GM18502 (cell line): ENCODE results near the gene TBKBP1.

Experiments used
- ATAC-seq: cut with Tn5 transposase; IDR thresholded peaks from one replicate; pipeline ENCODE4 v1.9.1; 2021; ENCODE audit warnings: mild to moderate bottlenecking; ENCODE audit not compliant: unreplicated experiment, poor library complexity

Gene TBKBP1

DNA sequence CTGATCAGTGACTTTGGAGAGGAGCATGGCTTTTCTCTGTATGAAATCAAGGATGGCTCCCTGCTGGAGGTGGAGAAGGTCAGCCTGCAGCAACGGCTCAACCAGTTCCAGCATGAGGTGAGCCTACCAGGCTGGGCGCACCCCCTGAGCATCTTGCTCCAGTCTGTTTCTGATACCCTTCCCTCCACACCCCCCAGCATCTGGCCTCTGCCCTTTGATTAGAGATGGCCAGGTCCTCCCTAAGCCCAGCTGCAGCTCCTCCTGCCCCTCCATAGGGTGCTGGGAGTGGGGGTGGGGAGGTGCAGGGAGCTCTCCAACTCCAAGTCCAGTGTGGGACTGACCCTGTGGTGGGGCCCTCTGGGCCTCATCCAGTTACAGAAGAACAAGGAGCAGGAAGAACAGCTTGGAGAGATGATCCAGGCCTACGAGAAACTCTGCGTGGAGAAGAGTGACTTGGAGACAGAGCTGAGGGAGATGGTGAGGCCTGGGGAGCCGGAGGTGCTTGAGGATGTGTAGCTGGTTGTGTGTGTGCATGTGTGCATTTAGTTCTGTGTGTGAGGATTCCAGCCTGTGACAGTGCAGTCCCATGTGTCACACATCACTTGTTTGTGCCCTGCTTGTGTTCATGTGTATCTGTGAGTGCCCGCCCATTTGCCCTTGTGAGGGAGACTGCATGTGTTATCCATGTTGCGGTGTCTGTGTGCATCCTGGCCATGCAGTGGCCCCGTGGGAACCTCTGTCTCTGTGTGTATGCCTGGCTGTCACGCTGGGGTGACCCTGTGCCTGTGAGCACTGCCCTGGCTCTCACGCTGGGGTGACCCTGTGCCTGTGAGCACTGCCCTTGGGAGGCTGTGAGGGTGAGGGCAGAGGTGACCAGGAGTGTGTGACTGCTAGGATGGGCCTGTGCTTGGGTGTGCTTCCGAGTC, 3.0 kb downstream of the TBKBP1 start:
- no peak for ATAC-seq

DNA sequence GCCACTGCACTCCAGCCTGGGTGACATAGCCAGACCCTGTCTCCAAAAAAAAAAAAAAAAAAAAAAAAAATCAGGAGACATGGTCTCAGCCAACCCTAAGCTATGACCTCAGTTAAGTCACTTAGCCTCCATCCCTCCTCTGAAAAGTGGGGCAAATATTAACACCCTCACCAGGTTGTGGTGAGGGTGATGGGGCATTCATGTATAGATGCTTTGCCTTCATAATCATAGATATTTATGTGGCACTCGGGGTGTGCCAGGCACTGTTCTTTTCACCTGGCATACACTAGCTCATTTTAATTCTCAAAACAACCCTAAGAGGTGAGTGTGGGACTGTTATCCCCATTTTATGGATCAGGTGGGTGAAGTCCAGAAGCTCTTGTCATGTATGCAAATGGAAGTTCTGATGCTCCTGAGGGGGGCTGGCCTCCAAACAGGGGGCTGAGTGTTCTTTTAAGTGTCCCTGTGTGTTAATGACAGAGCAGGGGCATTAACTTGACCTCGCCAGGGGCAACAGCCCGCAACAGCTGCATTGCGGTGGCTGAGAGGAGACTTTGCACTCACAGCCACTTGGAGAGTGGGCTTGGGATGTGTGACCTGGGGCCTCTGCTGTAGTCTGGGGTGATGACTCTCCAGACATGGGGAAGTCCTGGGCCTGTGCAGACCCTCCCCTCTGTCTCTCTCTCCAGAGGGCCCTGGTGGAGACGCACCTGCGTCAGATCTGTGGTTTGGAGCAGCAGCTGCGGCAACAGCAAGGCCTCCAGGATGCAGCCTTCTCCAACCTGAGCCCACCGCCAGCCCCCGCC, 4.1 kb downstream of the TBKBP1 start:
- no peak for ATAC-seq

GRCh38 chr17:47698749-47699535, 5.0 kb downstream of the TBKBP1 start:
- ATAC-seq, result no peak

GRCh38 chr17:47699536-47699840, 5.5 kb downstream of the TBKBP1 start:
- ATAC-seq, result no peak

GRCh38 chr17:47700471-47701449, 6.8 kb downstream of the TBKBP1 start:
- ATAC-seq, result no peak

- ATAC-seq, result no peak
Observed at GRCh38 chr17:47701608-47702007, 7.6 kb downstream of the TBKBP1 start.

DNA sequence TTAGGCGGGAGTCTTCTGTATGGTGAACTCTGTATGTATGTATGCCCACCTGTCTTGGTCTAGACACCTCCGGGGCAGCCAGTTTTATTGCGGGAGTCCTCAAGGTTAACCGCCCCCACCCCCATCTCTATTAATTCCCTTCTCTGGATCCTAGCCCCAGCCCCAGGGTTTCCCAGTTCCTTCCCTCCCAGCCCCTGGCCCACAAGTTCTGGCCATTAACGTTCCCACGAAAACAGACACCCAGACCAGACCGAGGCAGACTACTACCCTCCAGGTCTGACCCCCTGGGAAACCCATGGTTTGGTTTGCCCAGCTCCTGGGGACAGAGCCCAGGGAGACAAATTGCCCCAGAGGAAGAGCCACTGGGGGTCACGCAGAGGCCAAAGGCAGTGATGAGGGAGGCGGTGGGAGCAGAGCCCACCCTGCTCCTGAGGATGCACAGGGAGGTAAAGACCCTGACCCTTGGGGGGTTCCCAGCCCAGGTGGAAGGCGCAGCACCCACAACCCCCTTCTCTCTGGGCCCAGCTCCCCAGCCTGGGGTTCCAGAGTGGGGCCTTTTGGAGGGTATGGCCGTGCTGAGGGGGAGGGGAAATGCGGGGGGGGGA, 8.5 kb downstream of the TBKBP1 start:
- no peak for ATAC-seq

- ATAC-seq, result no peak
Observed at GRCh38 chr17:47703191-47703591, 9.2 kb downstream of the TBKBP1 start.

- ATAC-seq, result no peak
Observed at GRCh38 chr17:47703671-47704070, 9.7 kb downstream of the TBKBP1 start.

GRCh38 chr17:47704116-47704515, 10.2 kb downstream of the TBKBP1 start:
- no peak for ATAC-seq

- no peak for ATAC-seq
Observed at GRCh38 chr17:47704736-47705135, 10.8 kb downstream of the TBKBP1 start.

DNA sequence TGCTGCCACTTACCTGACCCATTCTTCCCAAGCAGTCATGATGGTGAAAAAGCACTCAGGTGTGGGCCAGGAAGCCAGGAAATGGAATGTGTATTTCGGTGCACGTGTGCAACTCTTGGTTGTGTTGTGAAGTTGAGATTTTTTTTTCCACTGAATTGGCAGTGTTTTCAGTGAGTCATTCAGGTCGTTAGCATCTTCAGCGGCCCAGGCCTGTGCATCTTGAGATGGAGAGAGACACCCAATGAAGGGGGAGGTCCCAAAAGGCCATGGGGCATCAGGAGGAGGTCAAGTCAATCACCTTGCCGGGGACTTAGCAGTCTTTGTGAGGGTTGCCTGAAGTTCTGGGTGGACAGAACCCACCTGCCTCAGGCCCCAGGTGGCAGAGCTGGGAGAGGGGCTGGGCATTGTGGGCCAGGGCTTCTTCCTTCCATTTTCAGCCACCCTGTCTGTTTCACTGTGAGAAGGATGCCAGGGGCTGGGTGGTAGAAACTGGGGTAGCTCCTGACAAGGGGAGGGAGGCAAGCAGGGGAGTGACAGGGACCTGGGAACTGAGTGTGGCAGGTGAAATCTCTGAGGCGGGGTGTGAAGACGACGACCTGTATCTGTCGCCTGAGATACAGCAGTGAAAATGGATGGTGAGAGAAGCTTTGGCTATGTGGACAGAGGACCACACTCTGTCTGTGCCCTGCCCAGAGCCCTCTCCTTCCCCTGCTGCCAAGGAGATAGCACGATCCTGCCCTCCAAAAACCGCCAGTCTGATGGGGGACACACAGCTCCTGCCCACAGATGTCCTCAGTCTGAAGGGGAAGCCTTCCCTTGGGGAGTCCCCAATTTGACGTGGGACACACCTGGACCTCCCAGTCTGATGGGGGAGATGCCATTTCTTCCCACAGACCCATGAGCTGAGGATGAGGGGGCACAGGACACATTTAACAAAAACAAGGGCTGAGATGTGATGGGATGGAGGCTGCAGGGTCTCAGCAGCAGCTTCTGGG, 11.9 kb downstream of the TBKBP1 start:
- ATAC-seq, result no peak

GRCh38 chr17:47707056-47707804, 13.3 kb downstream of the TBKBP1 start:
- ATAC-seq, result no peak

DNA sequence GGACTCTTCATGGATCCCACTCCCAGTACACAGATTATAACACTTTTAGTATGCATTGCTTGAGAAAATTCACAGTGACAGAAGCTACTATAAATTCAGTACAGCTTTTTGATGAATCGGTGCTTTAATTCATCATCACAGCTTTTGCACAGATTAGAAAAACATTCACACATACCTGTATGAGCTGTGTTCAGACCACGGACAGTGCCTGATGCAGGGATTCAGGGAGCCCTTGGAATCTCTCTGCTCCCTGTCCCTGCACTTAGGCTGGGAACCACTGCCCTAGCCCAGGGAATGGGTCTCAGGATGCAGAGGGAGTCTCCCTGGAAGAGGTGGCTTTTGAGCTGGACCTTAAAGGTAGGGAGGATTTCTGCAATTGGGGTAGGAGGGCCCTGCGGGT, 13.9 kb downstream of the TBKBP1 start:
- no peak for ATAC-seq

DNA sequence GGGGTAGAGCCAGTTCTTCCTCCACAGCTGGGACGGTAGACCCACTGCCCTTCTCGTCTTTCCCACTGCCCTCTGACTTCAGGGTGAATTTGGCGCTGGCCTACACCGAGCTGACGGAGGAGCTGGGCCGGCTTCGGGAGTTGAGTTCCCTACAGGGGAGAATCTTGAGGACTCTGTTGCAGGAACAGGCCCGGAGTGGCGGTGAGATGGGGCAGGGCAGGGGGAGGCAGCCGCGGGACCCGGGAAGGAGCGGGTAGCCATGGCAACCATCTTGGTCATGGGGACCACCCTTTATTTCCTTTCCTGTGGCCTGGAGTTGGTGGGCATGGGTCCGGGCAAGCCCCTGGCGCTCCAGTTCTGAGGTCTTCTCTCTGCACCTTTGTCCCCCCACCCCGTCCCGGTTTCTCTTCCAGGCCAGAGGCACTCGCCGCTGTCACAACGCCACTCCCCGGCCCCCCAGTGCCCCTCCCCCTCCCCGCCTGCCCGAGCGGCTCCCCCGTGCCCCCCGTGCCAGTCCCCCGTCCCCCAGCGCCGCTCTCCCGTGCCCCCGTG, 14.4 kb downstream of the TBKBP1 start:
- ATAC-seq, result no peak

GRCh38 chr17:47708864-47709541, 15.0 kb downstream of the TBKBP1 start:
- ATAC-seq, result no peak

DNA sequence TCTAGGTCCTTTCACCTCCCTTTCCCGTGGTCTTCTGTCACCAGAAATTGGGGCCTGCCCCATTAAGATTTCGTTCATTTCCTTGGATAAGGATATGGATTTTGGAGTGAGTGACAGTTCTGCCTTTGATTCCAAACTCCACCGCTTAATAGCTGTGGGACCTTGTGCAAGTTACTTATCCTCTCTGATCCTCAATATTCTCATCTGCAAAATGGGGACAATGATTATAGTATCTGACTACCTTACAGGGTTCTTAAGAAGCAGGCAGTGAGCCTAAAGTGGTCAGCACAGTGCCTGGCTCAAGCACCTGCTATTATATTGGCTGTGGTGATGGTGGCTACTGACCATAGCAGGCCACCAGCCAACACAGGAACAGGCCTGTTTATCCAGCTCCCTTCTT, 15.6 kb downstream of the TBKBP1 start:
- no peak for ATAC-seq
